ENCODE measurements around the gene IFIT2.
"Not testable (repeated sequence)": the region's sequence is repeated elsewhere in the genome, so short reads cannot be mapped to it uniquely, and the experiment has no call there.

The IFIT2 gene

DNA sequence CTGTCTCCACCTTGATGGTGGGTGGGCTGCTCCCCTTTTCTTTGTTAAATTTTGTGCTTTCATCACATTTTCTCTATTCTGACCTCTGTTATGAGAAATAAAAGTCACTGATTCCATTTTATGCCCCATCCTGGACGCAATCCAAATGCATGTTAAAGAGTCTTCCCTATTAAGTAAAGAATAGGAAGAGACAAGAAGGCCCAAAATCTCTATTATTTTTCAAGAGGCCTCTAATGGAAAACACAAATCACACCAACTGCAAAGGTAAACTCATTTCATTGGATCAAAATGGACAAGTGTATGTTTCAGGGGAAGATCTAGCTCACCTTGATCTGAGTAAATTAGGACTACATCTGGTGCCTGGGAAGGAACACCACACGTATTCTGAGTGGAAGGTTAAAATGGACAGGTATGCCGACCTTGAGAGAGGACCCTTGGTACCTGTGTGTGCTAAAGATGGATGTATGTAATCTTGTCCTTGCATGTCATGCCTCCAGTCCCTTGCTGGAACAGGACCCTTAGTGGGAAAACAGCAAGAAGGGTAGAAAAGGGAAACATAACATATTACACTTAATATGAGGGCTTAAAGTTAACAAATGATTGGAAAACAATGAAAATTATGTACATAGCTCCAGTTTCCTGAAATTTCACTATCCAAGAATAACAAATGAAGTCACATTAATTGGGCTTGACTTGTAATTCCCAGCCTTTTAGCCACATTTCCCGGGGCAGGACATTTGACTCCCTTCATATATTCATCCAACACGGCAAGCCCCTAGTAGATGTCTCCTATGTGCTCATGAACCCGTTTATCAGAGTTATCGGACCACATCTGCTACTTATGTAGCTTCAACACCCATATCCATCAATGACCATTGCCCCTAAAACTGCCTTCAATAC, 7.6 kb downstream of the IFIT2 start:
- no peak for DNase-seq

DNA sequence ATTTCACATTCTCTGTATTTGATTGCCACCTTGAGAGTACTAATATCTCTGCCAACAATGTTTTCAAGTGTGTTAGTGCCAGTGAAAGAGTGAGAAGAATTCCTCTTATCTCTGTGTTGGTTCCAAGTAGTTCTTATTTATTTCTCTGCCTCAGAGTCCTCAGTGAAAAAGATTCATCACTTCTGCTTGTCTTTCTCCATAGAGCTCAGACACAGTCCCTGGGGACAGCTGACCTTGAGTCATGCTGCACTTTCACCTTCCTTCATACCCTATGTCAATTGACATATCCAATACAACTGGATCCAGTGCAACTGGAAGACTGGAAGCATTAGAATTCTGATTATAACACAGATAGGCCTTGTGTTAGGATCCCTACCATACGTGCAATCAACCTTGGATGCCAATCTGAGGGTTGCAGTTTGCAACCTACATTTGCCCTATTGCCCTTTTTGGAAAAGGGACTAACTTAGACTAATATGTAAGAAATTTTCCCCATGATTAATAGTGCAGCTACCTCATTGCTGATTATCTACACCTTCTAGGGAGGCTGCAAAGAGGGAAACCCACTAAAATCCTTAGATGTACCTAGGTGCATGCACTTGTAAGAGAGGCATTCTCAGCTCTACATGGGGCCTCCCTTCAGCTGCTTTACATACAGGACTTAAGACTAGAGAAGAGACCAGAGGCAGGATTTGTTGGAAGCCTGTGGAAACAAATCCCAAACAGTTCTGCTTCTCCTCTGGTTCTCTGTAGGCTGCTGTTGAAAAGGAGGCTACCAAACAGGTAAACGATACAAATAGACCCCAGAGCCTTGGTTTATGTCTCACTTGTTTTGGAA, 8.4 kb downstream of the IFIT2 start:
- no peak for DNase-seq

DNA sequence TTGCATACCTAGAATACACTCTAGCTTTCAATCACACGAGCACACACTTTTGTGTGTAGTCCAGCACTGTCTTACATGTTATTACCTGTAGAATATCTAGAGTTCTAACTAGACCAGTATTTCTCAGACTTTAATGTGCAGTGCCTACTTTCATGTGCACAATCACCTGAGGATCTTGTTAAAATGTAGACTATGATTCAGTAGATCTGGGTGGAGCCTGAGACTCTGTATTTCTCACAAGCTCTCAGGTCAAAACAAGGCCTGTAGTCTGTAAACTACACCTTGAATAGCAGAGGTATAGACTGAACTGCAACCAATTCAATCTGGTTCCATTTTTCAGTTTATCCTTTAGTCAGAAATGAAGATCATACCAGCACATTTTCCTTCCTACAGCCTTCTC, 11.1 kb downstream of the IFIT2 start:
- no peak for DNase-seq

DNA sequence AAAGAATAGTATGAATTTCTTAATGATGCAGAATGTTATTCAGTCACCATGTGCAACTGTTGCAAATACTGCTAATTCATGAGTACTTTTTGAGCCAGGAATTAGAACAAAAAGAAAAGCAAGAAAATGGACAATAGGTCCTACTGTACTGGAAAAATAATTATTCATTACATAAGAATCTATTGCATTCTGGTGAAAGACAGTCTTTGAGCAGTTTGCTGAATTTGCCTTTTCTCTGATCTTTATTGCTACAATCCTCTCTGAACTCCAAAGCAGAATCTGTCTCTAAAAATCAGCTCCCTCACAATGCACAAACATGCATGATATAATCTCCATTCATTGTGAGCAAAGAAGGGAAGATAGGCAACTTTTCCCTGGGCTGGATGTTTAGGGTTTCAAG, 12.8 kb downstream of the IFIT2 start:
- DNase-seq: no peak

DNA sequence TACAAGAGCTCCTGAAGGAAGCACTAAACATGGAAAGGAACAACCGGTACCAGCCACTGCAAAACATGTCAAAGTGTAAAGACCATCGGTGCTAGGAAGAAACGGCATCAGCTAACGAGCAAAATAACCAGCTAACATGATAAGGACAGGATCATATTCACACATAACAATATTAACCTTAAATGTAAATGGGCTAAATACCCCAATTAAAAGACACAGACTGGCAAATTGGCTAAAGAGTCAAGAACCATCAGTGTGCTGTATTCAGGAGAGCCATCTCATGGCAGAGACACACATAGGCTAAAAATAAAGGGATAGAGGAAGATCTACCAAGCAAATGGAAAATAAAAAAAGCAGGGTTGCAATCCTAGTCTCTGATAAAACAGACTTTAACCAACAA, 16.2 kb downstream of the IFIT2 start:
- DNase-seq: not testable (repeated sequence)

DNA sequence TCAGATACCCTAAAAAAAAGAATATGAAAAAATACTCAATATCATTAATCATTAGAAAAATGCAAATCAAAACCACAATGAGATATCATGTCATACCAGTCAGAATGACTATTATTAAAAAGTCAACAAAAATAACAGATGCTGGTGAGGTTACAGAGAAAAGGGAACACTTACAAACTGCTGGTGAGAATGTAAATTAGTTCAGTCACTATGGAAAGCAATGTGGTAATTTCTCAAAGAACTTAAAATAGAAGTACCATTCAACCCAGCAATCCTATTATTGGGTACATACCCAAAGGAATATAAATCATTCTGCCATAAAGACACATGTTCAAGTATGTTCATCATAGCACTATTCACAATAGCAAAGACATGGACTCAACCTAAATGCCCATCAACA, 23.2 kb downstream of the IFIT2 start:
- not testable (repeated sequence) for DNase-seq

DNA sequence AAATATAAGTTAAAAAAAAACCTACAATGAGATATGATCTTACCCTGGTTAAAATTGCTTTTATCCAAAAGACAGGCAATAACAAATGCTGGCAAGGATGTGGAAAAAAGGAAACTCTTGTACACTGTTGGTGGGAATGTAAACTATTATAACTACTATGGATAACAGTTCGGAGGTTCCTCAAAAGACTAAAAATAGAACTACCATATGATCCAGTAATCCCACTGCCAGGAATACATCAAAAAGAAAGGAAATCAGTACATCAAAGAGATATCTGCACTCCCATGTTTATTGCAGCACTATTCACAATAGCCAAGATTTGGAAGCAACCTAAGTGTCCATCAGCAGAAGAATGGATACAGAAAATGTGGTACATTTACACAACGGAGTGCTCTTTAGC, 24.0 kb downstream of the IFIT2 start:
- DNase-seq: not testable (repeated sequence)

DNA sequence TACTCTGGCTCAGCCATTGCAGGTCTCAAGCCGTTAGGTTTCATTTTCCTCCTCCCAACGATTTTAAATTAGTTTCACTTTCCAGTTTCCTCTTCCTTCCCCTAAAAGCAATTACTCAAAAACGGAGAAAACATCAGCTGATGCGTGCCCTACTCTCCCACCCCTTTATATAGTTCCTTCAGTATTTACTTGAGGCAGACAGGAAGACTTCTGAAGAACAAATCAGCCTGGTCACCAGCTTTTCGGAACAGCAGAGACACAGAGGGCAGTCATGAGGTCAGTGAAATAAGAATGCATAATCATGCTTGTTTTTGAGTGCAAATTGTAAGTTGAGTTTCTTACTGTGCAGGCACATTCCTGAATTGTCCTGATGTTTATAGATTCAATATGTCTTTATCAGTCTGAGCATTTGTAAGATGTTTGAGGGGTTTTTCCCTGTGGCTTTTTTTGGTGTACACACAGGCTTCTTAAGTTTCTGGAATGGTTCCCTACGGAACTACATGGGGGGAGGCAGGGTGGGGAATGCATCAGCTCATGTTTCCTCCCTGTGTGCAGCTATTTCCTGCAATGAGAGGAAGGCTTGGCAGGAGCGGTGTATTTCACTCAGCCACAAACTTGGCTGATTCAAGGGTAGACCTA, 26.1 kb downstream of the IFIT2 start, which contains the start of gene IFIT3:
TSS of gene IFIT3 (plus strand) at position 195 of the 639 bp plus-strand sequence. CDS start at position 272, 77 bp downstream.
- no peak for DNase-seq

DNA sequence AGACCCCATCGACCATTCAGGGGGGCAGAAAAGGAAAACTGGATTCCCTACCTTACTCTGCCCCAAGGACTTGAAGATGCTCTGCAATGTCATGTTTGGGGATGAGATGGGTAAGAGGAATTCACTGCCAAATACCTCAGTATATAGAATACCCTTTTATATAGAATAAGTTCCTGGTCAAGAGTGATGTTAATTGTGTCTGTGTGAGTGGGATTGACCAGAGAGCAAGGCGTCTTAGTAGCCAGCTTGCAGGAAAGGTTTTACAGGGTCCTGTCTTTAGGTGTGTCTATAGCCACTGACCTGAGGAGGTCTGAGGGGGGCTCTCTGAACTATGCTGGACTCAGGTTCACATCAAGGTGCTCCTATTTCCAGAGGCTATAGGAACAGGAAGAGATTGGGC, 27.3 kb downstream of the IFIT2 start:
- DNase-seq: no peak

DNA sequence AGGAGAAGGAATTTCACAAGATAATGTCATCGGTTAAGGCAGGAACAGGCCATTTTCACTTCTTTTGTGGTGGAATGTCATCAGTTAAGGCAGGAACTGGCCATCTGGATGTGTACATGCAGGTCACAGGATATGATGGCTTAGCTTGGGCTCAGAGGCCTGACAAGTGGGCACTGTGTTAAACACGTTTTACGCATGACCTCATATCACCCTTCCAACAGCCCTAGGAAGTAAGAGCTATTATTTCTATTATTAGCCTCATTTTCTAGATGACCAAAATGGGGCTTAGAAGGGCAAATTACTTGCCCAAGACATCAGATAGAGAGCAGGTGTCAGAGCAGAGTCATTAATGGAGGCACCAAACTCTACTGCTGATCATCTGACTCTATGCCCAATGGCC, 28.2 kb downstream of the IFIT2 start:
- not testable (repeated sequence) for DNase-seq

DNA sequence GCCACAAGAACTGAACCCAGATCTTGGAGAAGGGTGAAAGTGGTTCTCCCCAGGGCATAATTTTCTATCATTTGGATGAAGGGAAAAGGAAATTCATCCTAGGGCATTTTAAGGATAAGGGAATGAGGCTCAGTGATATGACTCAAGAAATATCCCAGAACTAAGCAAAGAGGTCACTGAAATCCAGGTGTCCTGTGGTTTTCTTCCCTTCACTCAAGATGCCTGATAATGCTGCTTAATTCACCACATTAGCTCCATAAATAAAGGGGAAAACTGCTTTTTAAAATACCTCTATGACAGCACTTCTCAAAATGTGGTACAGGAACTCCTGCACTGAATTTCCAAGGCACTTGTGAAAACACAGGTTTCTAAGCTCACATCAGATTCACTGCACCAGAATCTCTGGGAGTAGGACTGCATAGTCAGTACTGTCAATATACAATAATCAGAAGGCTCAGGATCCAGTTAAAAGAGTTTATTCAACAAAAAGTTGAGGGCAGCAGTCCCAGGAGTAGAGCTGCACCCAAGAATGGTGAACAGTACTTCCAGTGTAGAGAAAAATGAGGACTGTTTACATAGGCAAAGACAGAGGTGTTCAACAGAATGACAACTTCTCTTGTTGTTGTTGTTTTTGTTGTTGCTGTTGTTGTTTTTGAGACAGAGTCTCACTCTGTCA, 28.8 kb downstream of the IFIT2 start:
- no peak for DNase-seq

DNA sequence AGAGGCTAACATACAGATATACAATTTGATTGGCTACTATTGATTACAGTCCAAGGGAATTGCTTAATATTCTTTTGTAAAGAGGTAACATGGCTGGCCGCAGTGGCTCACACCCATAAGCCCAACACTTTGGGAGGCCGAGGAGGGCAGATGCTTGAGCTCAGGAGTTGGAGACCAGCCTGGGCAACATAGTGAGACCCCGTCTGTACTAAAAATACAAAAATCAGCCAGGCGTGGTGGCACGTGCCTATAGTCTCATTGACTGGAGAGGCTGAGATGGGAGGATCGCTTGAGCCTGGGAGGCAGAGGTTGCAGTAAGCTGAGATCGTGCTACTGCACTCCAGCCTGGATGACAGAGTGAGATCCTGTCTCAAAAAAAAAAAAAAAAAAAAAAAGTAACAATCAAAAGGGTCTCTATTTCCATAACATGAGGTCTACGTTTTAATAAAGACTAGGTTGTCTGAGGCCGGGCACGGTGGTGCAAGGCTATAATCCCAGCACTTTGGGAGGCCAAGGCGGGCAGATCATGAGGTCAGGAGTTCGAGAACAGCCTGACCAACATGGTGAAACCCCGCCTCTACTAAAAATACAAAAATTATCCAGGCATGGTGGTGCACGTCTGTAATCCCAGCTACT, 29.8 kb downstream of the IFIT2 start:
- DNase-seq: not testable (repeated sequence)

DNA sequence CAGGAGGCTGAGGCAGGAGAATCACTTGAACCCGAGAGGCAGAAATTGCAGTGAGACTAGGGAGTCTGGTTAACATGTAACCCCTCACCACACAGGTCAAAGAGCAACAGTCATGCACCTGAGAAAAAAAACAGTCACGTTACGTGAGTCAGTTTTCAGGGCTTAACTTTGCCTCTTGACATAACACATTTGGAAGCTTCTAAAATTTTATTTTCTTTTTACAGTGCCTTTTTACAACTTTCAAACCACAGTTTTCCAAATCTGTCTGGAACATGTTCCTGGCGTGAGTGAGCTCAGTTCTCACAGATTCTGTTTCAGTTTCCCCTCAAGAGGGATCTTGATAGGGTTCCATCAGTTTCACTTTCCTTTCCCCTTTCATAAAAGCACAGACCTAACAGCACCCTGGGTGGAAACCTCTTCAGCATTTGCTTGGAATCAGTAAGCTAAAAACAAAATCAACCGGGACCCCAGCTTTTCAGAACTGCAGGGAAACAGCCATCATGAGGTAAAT, 30.3 kb downstream of the IFIT2 start:
- DNase-seq: no peak

DNA sequence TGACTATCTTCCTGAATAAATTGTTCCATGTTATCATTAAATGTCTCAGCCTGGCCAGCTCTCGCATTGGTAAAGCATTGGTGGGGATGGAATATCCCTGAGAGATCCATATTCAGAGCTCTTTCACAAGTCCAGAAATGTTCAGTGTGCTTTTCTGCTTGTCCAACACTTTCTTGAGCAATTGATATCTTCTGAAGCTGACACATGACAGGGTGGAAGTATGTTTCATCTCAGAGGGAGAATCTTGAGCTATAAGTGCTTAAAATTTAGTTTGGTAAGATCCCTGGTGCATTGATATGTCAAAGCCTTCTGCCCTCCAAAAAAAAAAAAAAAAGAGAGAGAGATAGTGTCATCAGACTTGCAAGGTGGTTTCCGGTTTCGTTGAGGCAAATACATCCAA, 33.4 kb downstream of the IFIT2 start:
- no peak for DNase-seq

DNA sequence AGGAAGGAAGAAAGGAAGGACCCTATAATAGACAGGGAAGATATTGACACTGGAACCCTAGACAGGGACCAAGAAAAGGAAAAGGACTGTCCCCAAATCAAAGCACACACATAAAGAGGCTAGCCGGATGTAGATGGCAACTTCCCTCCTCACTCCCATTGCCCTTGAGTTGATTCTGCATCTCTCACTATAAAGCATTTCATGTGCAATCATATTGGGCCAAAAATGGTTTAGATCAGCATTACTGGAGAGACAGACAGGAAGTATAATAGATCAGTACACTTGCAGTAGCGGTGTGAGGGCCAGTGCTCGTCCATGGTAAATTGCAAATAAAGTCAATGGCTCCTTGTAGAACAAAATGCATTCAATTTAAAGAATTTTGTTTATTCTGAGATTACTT, 34.4 kb downstream of the IFIT2 start:
- DNase-seq: no peak

DNA sequence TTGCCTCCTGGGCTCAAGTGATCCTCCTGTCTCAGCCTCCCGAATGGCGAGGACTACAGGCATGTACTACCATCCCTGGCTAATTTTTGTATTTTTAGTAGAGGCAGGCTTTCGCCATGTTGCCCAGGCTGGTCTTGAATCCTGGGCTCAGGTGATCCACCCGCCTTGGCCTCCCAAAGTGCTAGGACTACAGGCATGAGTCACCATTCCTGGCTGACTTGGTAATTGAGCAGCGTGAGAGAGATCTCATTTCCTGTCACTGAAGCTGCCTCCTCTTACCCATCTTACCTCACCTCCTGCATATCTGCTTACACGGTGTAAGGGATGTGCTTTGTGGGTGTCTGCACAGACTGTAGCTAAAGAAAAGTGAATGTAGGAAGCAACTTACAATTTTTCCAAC, 35.6 kb downstream of the IFIT2 start:
- no peak for DNase-seq

DNA sequence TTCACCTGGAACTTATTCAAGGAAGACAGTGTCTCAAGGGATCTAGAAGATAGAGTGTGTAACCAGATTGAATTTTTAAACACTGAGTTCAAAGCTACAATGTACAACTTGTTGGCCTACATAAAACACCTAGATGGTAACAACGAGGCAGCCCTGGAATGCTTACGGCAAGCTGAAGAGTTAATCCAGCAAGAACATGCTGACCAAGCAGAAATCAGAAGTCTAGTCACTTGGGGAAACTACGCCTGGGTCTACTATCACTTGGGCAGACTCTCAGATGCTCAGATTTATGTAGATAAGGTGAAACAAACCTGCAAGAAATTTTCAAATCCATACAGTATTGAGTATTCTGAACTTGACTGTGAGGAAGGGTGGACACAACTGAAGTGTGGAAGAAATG, 36.9 kb downstream of the IFIT2 start:
- no peak for DNase-seq

DNA sequence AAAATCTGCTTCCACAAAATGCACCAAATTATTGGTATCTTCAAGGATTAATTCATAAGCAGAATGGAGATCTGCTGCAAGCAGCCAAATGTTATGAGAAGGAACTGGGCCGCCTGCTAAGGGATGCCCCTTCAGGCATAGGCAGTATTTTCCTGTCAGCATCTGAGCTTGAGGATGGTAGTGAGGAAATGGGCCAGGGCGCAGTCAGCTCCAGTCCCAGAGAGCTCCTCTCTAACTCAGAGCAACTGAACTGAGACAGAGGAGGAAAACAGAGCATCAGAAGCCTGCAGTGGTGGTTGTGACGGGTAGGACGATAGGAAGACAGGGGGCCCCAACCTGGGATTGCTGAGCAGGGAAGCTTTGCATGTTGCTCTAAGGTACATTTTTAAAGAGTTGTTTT, 38.0 kb downstream of the IFIT2 start:
- no peak for DNase-seq

DNA sequence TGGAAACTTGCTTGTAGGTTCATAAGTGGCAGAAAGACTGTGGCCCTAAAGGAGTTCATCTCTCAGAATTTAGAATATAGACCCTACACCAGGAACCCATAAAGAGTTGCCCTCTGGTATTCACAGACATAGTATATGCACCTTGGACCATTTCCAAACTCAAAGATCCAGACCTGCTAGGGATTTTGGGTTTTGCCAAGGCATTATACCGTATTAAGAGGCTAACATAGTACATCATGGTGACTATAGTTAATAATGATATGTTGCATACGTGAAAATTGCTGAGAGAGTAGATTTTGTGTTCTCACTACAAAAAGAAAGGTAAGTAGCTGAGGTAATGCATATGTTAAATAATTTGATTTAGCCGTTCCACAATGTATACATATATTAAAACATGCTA, 39.8 kb downstream of the IFIT2 start:
- no peak for DNase-seq

DNA sequence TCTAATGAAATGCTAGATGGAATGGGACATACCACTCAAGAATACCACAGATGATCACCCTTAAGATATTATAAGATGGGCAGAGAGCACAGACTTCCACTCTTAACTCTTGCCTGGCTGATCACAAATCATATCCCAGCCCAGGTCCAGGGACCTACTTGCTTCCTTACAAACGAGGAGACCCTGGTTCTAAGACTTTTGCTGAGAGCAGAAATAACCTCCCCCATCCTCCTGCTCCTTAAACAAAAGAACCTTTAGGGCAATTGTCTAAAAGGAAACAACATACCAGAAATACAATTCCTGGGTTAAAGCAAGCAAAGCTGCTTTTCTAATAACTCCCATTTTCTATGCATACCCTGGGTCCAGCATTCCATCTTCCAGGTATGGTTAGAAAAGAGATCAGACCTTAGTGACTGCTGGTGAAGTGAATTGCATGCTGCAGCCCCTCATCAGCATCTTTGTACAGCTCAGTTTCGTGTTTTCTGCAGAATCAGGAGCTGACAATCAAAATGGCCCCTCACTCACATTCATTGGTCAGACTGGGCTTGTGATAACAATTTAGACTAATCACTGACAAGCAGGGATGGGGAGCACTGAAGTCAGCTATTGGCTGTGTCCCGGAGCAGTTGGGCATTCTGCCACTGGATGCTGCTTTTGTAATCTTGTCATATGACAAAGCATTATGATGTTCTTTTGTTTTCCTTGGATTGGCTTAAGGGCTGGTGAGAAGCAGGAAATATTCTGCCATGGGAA, 40.5 kb downstream of the IFIT2 start:
- no peak for DNase-seq

DNA sequence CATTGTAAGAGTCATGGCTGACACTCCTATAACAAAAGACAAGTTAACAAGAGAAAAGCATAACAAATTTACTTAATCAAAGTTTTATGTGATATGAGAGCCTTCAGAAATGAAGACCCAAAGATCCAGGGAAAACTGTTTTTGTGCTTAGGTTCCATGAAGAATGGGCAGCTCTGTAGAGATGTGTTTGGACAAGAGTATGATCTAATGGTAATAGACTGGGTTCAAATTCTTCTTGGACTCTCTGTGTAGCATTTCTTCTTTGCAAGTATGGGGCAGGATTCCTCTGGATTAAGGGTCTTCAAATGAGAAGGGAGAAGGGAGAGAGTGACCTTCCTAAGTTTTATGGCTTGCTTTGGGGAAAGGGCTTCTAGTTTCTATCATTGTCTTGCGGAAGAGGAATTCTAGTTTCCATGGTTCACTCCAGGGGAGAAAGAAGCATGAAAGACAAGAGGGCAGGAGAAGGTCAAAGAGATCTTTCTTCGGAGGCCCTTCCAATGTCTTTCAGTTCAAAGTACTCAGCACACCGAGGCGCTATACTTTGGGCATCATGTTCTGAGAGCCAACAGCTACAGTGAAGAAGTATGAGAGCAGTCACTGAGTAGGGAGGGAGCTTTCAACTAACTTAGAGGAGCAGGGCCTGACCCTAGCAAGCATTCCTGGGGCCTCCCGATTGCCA, 41.4 kb downstream of the IFIT2 start:
- DNase-seq: no peak

Measured in activated CD4-positive, alpha-beta T cell treated with anti-CD3 and anti-CD28 coated beads for 1 hour (primary cell).